Parathyroid adenoma (tissue), 2 donors: ENCODE results near the gene WWOX.

Experiments
- H2AFZ ChIP-seq: fragments of 300-600 bp; sonication (generic); one replicate; pipeline ENCODE4 v1.7.0; 2017; ENCODE audit warnings: antibody characterized with exemption, mild to moderate bottlenecking
- H3K27ac ChIP-seq: fragments of 300-600 bp; sonication (generic); one replicate; pipeline ENCODE4 v1.7.0; 2017
- H3K27me3 ChIP-seq: fragments of 300-600 bp; sonication (generic); one replicate; pipeline ENCODE4 v1.7.0; 2017; ENCODE audit warnings: low read length; ENCODE audit not compliant: control insufficient read depth, insufficient read depth
- H3K36me3 ChIP-seq: fragments of 300-600 bp; sonication (generic); one replicate; pipeline ENCODE4 v1.7.0; 2017; ENCODE audit warnings: low read length; ENCODE audit not compliant: control insufficient read depth, insufficient read depth
- H3K4me1 ChIP-seq: fragments of 300-600 bp; sonication (generic); one replicate; pipeline ENCODE4 v1.7.0; 2017; ENCODE audit warnings: control low read depth
- H3K4me2 ChIP-seq: fragments of 300-600 bp; sonication (generic); one replicate; pipeline ENCODE4 v1.7.0; 2017; ENCODE audit warnings: low read length
- H3K4me3 ChIP-seq: fragments of 300-600 bp; sonication (generic); one replicate; pipeline ENCODE4 v1.7.0; 2017; ENCODE audit warnings: low read depth, low read length
- H3K79me2 ChIP-seq: fragments of 300-600 bp; sonication (generic); one replicate; pipeline ENCODE4 v1.7.0; 2017; ENCODE audit warnings: control low read depth
- H3K9ac ChIP-seq: fragments of 300-600 bp; sonication (generic); one replicate; pipeline ENCODE4 v1.7.0; 2017; ENCODE audit warnings: mild to moderate bottlenecking
- H3K9me3 ChIP-seq: fragments of 300-600 bp; sonication (generic); one replicate; pipeline ENCODE4 v1.7.0; 2017; ENCODE audit warnings: low read length; ENCODE audit not compliant: control insufficient read depth
- CTCF ChIP-seq: fragments of 300-600 bp; sonication (generic); IDR thresholded peaks from one replicate; pipeline ENCODE4 v1.7.0; 2017; ENCODE audit warnings: antibody characterized with exemption, mild to moderate bottlenecking
- donor health status: primary hyperparathyroidism.

Gene WWOX

GRCh38 chr16:78289844-78290277 is 190.4 kb downstream of the WWOX start:
- Histone ChIP-seq H3K79me2 (no peaks in the 10 kb centered on the region), H3K27me3 (no peaks in the 10 kb centered on the region), H3K4me3 (no peak overlapping the region), H2AFZ (no peak overlapping the region), H3K27ac (no peak overlapping the region), H3K9ac (no peak overlapping the region), H3K36me3 (no peaks in the 10 kb centered on the region), H3K9me3 (no peaks in the 10 kb centered on the region), H3K4me1 (no peaks in the 10 kb centered on the region), H3K4me2 (no peak overlapping the region)
- TF ChIP-seq CTCF = no peak

- Histone ChIP-seq H3K27ac (no peak overlapping the region), H3K27me3 (no peaks in the 10 kb centered on the region), H3K9ac (no peak overlapping the region), H3K9me3 (no peaks in the 10 kb centered on the region), H3K36me3 (no peaks in the 10 kb centered on the region), H3K4me2 (no peak overlapping the region), H3K4me3 (no peak overlapping the region), H3K79me2 (no peaks in the 10 kb centered on the region), H3K4me1 (no peaks in the 10 kb centered on the region), H2AFZ (no peak overlapping the region)
- TF ChIP-seq CTCF = no peak
Observed at GRCh38 chr16:78290395-78290794, 190.9 kb downstream of the WWOX start.

GRCh38 chr16:78290872-78291591 is 191.6 kb downstream of the WWOX start:
- Histone ChIP-seq H3K4me1 (no peaks in the 10 kb centered on the region), H3K4me3 (no peak overlapping the region), H3K27ac (no peak overlapping the region), H3K9ac (no peak overlapping the region), H3K27me3 (no peaks in the 10 kb centered on the region), H3K79me2 (no peaks in the 10 kb centered on the region), H3K4me2 (no peak overlapping the region), H3K9me3 (no peaks in the 10 kb centered on the region), H2AFZ (no peak overlapping the region), H3K36me3 (no peaks in the 10 kb centered on the region)
- no peak for TF ChIP-seq CTCF

GRCh38 chr16:78291604-78292003 is 192.2 kb downstream of the WWOX start:
- no peak overlapping the region for H3K9ac ChIP-seq
- no peak overlapping the region for H3K27ac ChIP-seq
- no peaks in the 10 kb centered on the region for H3K9me3 ChIP-seq
- H3K36me3 ChIP-seq = no peaks in the 10 kb centered on the region
- H3K79me2 ChIP-seq = no peaks in the 10 kb centered on the region
- no peaks in the 10 kb centered on the region for H3K27me3 ChIP-seq
- no peak overlapping the region for H3K4me3 ChIP-seq
- no peak overlapping the region for H3K4me2 ChIP-seq
- no peak overlapping the region for H2AFZ ChIP-seq
- no peaks in the 10 kb centered on the region for H3K4me1 ChIP-seq
- no peak for TF ChIP-seq CTCF
